HepG2 (cell line): ENCODE data around the gene BCL2L2. TPM values are rescaled to one million over a fixed set of nuclear protein-coding genes. Genes with fewer than 3 reads are reported as not detected.

Experiments used
- ATAC-seq: fragments of 200-7000 bp; cut with Tn5 transposase; 3 replicates; pipeline ENCODE4 v1.9.1; 2020; ENCODE audit warnings: mild to moderate bottlenecking, moderate library complexity
- BruUV-seq: library from RNA; stranded (reverse); fragments of 400-500 nt; replicated peaks from 2 replicates; lab custom pipeline; 2021; lab: Mats Ljungman, UMichigan
- CTCF ChIA-PET: fragments of 300-600 bp; formaldehyde crosslinking; extraction: SDS; loops from one replicate; lab custom pipeline; 2021; ENCODE audit warnings: low total read pairs, inconsistent platforms, low intra/inter-chr PET ratio; lab: Yijun Ruan, JAX
- POLR2A ChIA-PET: fragments of 350-600 bp; sonication (Branson Sonifier 250); formaldehyde crosslinking; loops from one replicate; lab custom pipeline; 2020; ENCODE audit warnings: antibody characterized with exemption, inconsistent platforms; lab: Yijun Ruan, JAX
- DNase-seq: peaks from one replicate; pipeline ENCODE4 v3.0.0-alpha.2; 2015; ENCODE audit warnings: low spot score
- FAIRE-seq: peaks from 3 replicates; lab custom pipeline; 2011; peaks lifted over from hg19 to GRCh38; lab: Jason Lieb, UNC
- H2AFZ ChIP-seq: one replicate; pipeline ENCODE4 v1.6.1; 2011; ENCODE audit warnings: low read length, inconsistent platforms
- H3K27ac ChIP-seq: fragments of 300-600 bp; 3 replicates; pipeline ENCODE4 v1.8.0; 2011; ENCODE audit warnings: mixed run types, mild to moderate bottlenecking, mixed read lengths, low read length, inconsistent platforms; ENCODE audit not compliant: insufficient read depth; ENCODE audit errors: extremely low read length
- H3K27me3 ChIP-seq, 2 experiments: fragments of 200-600 bp in 1 of 2; 2 replicates in 1 of 2; 3 replicates in 1 of 2; pipeline versions ENCODE4 v1.6.0 to v1.8.0; 2011; ENCODE audit warnings: low read length in 2 of 2, mild to moderate bottlenecking in 2 of 2, moderate library complexity in 2 of 2, inconsistent platforms in 1 of 2; ENCODE audit not compliant: insufficient read depth in 2 of 2, control insufficient read depth in 1 of 2
- H3K36me3 ChIP-seq, 2 experiments: fragments of 200-600 bp in 1 of 2; replicated peaks in 1 of 2; 2 replicates in 1 of 2; 3 replicates in 1 of 2; pipeline versions ENCODE4 v1.5.1 to v1.8.0; 2011; ENCODE audit warnings: low read length in 2 of 2, inconsistent platforms in 1 of 2; ENCODE audit not compliant: insufficient read depth in 2 of 2, control insufficient read depth in 1 of 2
- H3K4me1 ChIP-seq: 2 replicates; pipeline ENCODE4 v1.5.1; 2012; ENCODE audit warnings: low read length, inconsistent platforms; ENCODE audit not compliant: insufficient read depth
- H3K4me2 ChIP-seq: 2 replicates; pipeline ENCODE4 v1.6.0; 2011; ENCODE audit warnings: low read depth, low read length, inconsistent platforms
- H3K4me3 ChIP-seq, 3 experiments: fragments of 200-600 bp in 1 of 3; sonication (generic), shearing (Covaris generic) in 1 of 3; replicated peaks in 1 of 3; 2 replicates each; pipeline ENCODE4 v1.5.1; 2011 to 2016; ENCODE audit warnings: low read length in 3 of 3, inconsistent platforms in 2 of 3, low read depth in 2 of 3, mild to moderate bottlenecking in 2 of 3, control low read depth in 1 of 3, mixed read lengths in 1 of 3; ENCODE audit not compliant: insufficient read depth in 1 of 3
- H3K79me2 ChIP-seq: one replicate; pipeline ENCODE4 v1.6.1; 2011; ENCODE audit warnings: low read length, inconsistent platforms; ENCODE audit not compliant: insufficient read depth
- H3K9ac ChIP-seq: 2 replicates; pipeline ENCODE4 v1.6.0; 2011; ENCODE audit warnings: mild to moderate bottlenecking, low read depth, low read length, inconsistent platforms; ENCODE audit not compliant: insufficient read depth
- H3K9me3 ChIP-seq: 2 replicates; pipeline ENCODE4 v1.5.1; 2012; ENCODE audit warnings: mild to moderate bottlenecking, low read length
- H4K20me1 ChIP-seq: 2 replicates; pipeline ENCODE4 v1.6.0; 2011; ENCODE audit warnings: inconsistent platforms, mild to moderate bottlenecking, low read length, moderate library complexity; ENCODE audit not compliant: insufficient read depth
- GABPB1 ChIP-seq: IDR thresholded peaks from 2 replicates; pipeline ENCODE4 v1.6.1; 2016; ENCODE audit warnings: mild to moderate bottlenecking, missing genetic modification reagents, moderate library complexity, missing compliant biosample characterization
- KDM5B ChIP-seq: sonication (generic); formaldehyde crosslinking; IDR thresholded peaks from 2 replicates; pipeline ENCODE4 v1.4.0; 2020; ENCODE audit warnings: missing genetic modification reagents, mild to moderate bottlenecking, borderline replicate concordance
- SMAD1 ChIP-seq: sonication (generic); formaldehyde crosslinking; IDR thresholded peaks from 2 replicates; pipeline ENCODE4 v1.4.0; 2020; ENCODE audit warnings: missing genetic modification reagents, low read depth, mild to moderate bottlenecking, borderline replicate concordance
- SP5 ChIP-seq: IDR thresholded peaks from 2 replicates; pipeline ENCODE4 v1.6.1; 2016; ENCODE audit warnings: low read depth, borderline replicate concordance
- SUZ12 ChIP-seq: fragments of 150-350 bp; IDR thresholded peaks from 2 replicates; pipeline ENCODE4 v1.6.1; 2014; ENCODE audit warnings: low read depth, low read length
- YEATS4 ChIP-seq: sonication (generic); formaldehyde crosslinking; IDR thresholded peaks from 2 replicates; pipeline ENCODE4 v1.4.0; 2020; ENCODE audit warnings: missing genetic modification reagents, borderline replicate concordance
- ZNF557 ChIP-seq: sonication (generic); formaldehyde crosslinking; IDR thresholded peaks from 2 replicates; pipeline ENCODE4 v1.4.0; 2020; ENCODE audit warnings: missing genetic modification reagents
- ZNF839 ChIP-seq: sonication (generic); formaldehyde crosslinking; IDR thresholded peaks from 2 replicates; pipeline ENCODE4 v1.4.0; 2020; ENCODE audit warnings: missing genetic modification reagents, mild to moderate bottlenecking, borderline replicate concordance
- WGBS: methylation state at CpG from one replicate; pipeline ENCODE4 v1.1.6; 2017; ENCODE audit warnings: low lambda C conversion rate; 5-methylcytosine and 5-hydroxymethylcytosine counted together
- in situ Hi-C: cut with HindIII; loops from 2 replicates; pipeline ENCODE4 v1.10.0; 2017; ENCODE audit warnings: low pct_unique_long_range_greater_than_20kb; ENCODE audit not compliant: extremely low pct_ligation_motif_present
- intact Hi-C: fragments of 100-400 bp; cut with micrococcal nuclease; formaldehyde crosslinking; loops from one replicate; pipeline ENCODE4 v1.10.0; 2022; ENCODE audit not compliant: unreplicated experiment
- polyA plus RNA-seq, 8 experiments: library from polyadenylated mRNA; depleted of rRNA in 3 of 8; stranded (reverse) in 7 of 8; unstranded in 1 of 8; fragments of >200 nt; fragmentation: Illumina TruSeq in 4 of 8; extraction: Trizol in 4 of 8; gene quantifications; 2 replicates each; pipeline versions ENCODE4 v1.2.1 to v1.2.3, GENCODE V29; 2011 to 2016; ENCODE audit warnings: low read depth in 4 of 8, missing spikeins in 1 of 8, mixed read lengths in 1 of 8; ENCODE audit not compliant: insufficient read depth in 1 of 8
- total RNA-seq, 5 experiments: library from RNA; depleted of rRNA; stranded (reverse); fragments of >200 nt; fragmentation: Illumina TruSeq; extraction: Trizol; gene quantifications; 2 replicates each; pipeline ENCODE4 v1.2.3, GENCODE V29; 2016; ENCODE audit warnings: low read depth in 1 of 5
- TF ChIP-seq, protein P1 (sequence below): sonication (generic); formaldehyde crosslinking; IDR thresholded peaks from 2 replicates; pipeline ENCODE4 v1.5.0; 2020; ENCODE audit warnings: mild to moderate bottlenecking, missing genetic modification reagents, borderline replicate concordance
- TF ChIP-seq, protein P2 (sequence below): sonication (generic); formaldehyde crosslinking; IDR thresholded peaks from 2 replicates; pipeline ENCODE4 v1.4.0; 2020; ENCODE audit warnings: mild to moderate bottlenecking, missing genetic modification reagents
- TF ChIP-seq, protein P3 (sequence below): IDR thresholded peaks from 2 replicates; pipeline ENCODE4 v1.6.1; 2012; ENCODE audit warnings: inconsistent platforms

BCL2L2 gene
- total and polyA plus RNA-seq, 2 of the 13 experiments (the other 11 are each of a cell fraction or from before 2014, with no cell fraction given), result 28.1 to 49.8 TPM

DNA sequence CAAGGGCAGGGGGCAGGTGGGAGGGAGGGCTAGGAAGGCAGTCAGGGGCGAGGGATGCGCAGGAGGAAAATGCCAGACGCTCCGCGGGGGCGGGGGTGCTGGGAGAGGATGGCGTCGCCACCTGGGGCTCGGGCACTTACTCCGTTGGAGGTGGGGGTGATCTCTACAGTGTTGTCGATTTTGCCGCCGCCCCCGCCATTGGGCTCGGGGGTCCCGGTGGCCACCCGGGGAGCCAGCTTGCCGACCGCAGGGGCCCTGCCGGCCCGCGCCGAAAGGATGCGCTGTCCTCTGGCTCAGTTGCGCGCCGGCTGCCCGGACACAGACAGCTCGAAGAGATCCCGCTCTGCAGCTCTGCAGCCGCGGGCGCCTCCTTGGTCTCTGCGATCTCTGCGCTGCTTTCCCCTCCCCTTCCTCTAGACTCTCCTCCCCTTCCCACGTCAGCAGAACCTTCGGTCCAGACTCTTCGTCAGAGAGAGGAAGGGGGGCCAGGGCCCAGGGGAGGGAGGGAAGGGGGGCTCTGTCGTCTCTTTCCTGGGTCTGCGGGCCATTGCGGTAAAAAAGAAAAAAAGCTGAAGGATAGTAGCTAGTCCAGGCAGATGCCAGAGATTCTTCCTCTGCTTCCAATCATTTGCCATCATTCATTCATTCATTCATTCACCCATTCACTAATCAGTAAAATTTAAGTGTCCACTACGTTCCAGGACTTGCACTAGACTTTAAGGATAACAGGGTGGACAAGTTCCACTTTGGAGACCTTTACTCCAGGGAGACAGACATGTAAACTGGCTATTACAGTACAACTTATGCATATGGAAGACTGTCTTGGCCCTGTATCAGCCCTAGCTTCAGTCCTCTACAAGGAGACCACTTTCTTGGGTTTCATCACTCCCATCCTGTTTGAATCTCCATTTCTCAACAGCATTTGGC is 46.1 kb downstream of the BCL2L2 start, which contains the start of gene SLC22A17:
TSS of gene SLC22A17 (minus strand) at position 382 of the 927 bp plus-strand sequence.
- FAIRE-seq, result no peak
- H3K36me3 ChIP-seq, result no peaks in the 10 kb centered on the region
- ATAC-seq, result peak; percentile 80
- H3K27me3 ChIP-seq, result peaks cover 29 to 91% of the 10 kb centered on the region in 2 experiments
- no peak within 1 kb of the TSS for H3K9ac ChIP-seq
- no peaks in the 10 kb centered on the region for H3K4me1 ChIP-seq
- in situ Hi-C loops, result no loop called here
- no peaks in the 10 kb centered on the region for H3K9me3 ChIP-seq
- H3K27ac ChIP-seq, result no peak within 1 kb of the TSS
- intact Hi-C loops, result no loop called here
- no peaks in the 10 kb centered on the region for H3K79me2 ChIP-seq
- H4K20me1 ChIP-seq, result no peaks in the 10 kb centered on the region
- BruUV-seq, result no TSS peak
- peak within 1 kb of the TSS; percentile 64 for H3K4me2 ChIP-seq
- ChIA-PET POLR2A (interaction anchor here (1.0 to 3.4 kb wide), 2 partner anchors 32 to 67 kb away, joined by 3 to 15 read pairs; partner anchors contain the start of genes HOMEZ and PABPN1), CTCF (no interaction called here)
- WGBS, result 13% methylated on average over 42 of the region's 42 CpGs
- H3K4me3 ChIP-seq, result peak within 1 kb of the TSS; percentile 22 to 64 (median 30); a peak in 4 of 6 replicates
- DNase-seq, result peak; percentile 45
- no peak within 1 kb of the TSS for H2AFZ ChIP-seq
- TF ChIP-seq, protein P1, sequence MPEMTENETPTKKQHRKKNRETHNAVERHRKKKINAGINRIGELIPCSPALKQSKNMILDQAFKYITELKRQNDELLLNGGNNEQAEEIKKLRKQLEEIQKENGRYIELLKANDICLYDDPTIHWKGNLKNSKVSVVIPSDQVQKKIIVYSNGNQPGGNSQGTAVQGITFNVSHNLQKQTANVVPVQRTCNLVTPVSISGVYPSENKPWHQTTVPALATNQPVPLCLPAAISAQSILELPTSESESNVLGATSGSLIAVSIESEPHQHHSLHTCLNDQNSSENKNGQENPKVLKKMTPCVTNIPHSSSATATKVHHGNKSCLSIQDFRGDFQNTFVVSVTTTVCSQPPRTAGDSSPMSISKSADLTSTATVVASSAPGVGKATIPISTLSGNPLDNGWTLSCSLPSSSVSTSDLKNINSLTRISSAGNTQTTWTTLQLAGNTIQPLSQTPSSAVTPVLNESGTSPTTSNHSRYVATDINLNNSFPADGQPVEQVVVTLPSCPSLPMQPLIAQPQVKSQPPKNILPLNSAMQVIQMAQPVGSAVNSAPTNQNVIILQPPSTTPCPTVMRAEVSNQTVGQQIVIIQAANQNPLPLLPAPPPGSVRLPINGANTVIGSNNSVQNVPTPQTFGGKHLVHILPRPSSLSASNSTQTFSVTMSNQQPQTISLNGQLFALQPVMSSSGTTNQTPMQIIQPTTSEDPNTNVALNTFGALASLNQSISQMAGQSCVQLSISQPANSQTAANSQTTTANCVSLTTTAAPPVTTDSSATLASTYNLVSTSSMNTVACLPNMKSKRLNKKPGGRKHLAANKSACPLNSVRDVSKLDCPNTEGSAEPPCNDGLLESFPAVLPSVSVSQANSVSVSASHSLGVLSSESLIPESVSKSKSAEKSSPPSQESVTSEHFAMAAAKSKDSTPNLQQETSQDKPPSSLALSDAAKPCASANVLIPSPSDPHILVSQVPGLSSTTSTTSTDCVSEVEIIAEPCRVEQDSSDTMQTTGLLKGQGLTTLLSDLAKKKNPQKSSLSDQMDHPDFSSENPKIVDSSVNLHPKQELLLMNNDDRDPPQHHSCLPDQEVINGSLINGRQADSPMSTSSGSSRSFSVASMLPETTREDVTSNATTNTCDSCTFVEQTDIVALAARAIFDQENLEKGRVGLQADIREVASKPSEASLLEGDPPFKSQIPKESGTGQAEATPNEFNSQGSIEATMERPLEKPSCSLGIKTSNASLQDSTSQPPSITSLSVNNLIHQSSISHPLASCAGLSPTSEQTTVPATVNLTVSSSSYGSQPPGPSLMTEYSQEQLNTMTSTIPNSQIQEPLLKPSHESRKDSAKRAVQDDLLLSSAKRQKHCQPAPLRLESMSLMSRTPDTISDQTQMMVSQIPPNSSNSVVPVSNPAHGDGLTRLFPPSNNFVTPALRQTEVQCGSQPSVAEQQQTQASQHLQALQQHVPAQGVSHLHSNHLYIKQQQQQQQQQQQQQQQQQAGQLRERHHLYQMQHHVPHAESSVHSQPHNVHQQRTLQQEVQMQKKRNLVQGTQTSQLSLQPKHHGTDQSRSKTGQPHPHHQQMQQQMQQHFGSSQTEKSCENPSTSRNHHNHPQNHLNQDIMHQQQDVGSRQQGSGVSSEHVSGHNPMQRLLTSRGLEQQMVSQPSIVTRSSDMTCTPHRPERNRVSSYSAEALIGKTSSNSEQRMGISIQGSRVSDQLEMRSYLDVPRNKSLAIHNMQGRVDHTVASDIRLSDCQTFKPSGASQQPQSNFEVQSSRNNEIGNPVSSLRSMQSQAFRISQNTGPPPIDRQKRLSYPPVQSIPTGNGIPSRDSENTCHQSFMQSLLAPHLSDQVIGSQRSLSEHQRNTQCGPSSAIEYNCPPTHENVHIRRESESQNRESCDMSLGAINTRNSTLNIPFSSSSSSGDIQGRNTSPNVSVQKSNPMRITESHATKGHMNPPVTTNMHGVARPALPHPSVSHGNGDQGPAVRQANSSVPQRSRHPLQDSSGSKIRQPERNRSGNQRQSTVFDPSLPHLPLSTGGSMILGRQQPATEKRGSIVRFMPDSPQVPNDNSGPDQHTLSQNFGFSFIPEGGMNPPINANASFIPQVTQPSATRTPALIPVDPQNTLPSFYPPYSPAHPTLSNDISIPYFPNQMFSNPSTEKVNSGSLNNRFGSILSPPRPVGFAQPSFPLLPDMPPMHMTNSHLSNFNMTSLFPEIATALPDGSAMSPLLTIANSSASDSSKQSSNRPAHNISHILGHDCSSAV (CRISPR knock-in tag), result 0 out of 2 replicates have a peak, but pooled peaks have one; percentile 19
- TF ChIP-seq YEATS4 (CRISPR knock-in tag), result no peak
- 0 out of 2 replicates have a peak, but pooled peaks have one; percentile 38 for TF ChIP-seq ZNF839 (CRISPR knock-in tag)
- TF ChIP-seq, protein P2, sequence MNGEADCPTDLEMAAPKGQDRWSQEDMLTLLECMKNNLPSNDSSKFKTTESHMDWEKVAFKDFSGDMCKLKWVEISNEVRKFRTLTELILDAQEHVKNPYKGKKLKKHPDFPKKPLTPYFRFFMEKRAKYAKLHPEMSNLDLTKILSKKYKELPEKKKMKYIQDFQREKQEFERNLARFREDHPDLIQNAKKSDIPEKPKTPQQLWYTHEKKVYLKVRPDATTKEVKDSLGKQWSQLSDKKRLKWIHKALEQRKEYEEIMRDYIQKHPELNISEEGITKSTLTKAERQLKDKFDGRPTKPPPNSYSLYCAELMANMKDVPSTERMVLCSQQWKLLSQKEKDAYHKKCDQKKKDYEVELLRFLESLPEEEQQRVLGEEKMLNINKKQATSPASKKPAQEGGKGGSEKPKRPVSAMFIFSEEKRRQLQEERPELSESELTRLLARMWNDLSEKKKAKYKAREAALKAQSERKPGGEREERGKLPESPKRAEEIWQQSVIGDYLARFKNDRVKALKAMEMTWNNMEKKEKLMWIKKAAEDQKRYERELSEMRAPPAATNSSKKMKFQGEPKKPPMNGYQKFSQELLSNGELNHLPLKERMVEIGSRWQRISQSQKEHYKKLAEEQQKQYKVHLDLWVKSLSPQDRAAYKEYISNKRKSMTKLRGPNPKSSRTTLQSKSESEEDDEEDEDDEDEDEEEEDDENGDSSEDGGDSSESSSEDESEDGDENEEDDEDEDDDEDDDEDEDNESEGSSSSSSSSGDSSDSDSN (CRISPR knock-in tag), result 0 out of 2 replicates have a peak, but pooled peaks have one; percentile 37
- 0 out of 2 replicates have a peak, but pooled peaks have one; percentile 14 for TF ChIP-seq SMAD1 (CRISPR knock-in tag)
- TF ChIP-seq, protein P3, sequence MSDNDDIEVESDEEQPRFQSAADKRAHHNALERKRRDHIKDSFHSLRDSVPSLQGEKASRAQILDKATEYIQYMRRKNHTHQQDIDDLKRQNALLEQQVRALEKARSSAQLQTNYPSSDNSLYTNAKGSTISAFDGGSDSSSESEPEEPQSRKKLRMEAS, result peak; percentile 19; the same call in 1 of the 2 replicates
- no peak; the same call in 1 of the 2 replicates for TF ChIP-seq SP5 (CRISPR knock-in tag)
- peak; percentile 68 for TF ChIP-seq GABPB1 (CRISPR knock-in tag)
- TF ChIP-seq SUZ12, result no peak
- 0 out of 2 replicates have a peak, but pooled peaks have one; percentile 20 for TF ChIP-seq KDM5B (CRISPR knock-in tag)
- TF ChIP-seq ZNF557 (CRISPR knock-in tag), result no peak
